Measurements from ENCODE around the gene ARHGAP29.

DNA sequence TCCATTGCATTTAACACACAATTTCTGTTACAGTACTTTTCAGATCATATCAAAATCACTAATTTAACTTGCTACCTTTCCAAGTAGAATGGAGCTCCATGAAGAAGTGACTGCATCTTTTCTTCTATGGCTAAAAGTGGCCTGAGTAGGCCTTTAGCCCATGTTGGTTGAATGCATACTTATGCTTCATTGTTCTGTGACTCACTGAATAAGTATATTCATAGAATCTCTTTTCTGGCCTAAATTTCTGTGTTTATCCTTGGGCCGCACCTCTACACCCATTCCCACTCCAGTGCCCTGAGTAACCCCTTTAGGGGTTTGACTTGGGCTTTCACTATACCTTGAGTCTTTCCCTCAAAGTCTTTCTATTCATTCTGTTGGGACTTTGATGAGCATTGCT is 42.1 kb upstream of the ARHGAP29 start:
- TF ChIP-seq, protein P1, sequence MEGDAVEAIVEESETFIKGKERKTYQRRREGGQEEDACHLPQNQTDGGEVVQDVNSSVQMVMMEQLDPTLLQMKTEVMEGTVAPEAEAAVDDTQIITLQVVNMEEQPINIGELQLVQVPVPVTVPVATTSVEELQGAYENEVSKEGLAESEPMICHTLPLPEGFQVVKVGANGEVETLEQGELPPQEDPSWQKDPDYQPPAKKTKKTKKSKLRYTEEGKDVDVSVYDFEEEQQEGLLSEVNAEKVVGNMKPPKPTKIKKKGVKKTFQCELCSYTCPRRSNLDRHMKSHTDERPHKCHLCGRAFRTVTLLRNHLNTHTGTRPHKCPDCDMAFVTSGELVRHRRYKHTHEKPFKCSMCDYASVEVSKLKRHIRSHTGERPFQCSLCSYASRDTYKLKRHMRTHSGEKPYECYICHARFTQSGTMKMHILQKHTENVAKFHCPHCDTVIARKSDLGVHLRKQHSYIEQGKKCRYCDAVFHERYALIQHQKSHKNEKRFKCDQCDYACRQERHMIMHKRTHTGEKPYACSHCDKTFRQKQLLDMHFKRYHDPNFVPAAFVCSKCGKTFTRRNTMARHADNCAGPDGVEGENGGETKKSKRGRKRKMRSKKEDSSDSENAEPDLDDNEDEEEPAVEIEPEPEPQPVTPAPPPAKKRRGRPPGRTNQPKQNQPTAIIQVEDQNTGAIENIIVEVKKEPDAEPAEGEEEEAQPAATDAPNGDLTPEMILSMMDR (IDR thresholded peaks at IDR 0.05; ENCODE audit: insufficient read depth, low read depth, low read length), result no peak
- TF ChIP-seq EZH2 (IDR thresholded peaks at IDR 0.05; ENCODE audit: insufficient read depth, low read length), result no peak

Data from astrocyte (in vitro differentiated cells and primary cell).